Smooth muscle cell (in vitro differentiated cells): Measurements from ENCODE around the gene NMB. TPM values are rescaled to one million over a fixed set of nuclear protein-coding genes. Genes with fewer than 3 reads are reported as not detected.

Experiments
- DNase-seq: peaks from one replicate; lab custom pipeline; 2025; ENCODE audit not compliant: unreplicated experiment; lab: John Stamatoyannopoulos, UW
- H2AFZ ChIP-seq: fragments of 200-600 bp; sonication (generic); 2 replicates; pipeline ENCODE4 v1.6.0; 2016; ENCODE audit warnings: antibody characterized with exemption, low read depth, mild to moderate bottlenecking
- H3F3A ChIP-seq: fragments of 200-600 bp; sonication (generic); 2 replicates; pipeline ENCODE4 v1.6.0; 2017; ENCODE audit warnings: antibody characterized with exemption, low read depth
- H3K27ac ChIP-seq: fragments of 200-600 bp; sonication (generic); 2 replicates; pipeline ENCODE4 v1.5.1; 2016; ENCODE audit warnings: low read depth, mild to moderate bottlenecking
- H3K27me3 ChIP-seq: fragments of 200-600 bp; sonication (generic); 2 replicates; pipeline ENCODE4 v1.6.1; 2016; ENCODE audit warnings: low read depth, mild to moderate bottlenecking
- H3K36me3 ChIP-seq: fragments of 200-600 bp; sonication (generic); 2 replicates; pipeline ENCODE4 v1.5.1; 2016; ENCODE audit warnings: low read depth
- H3K4me1 ChIP-seq: fragments of 200-600 bp; sonication (generic); 2 replicates; pipeline ENCODE4 v1.5.1; 2016; ENCODE audit warnings: low read depth
- H3K4me2 ChIP-seq: fragments of 200-600 bp; sonication (generic); 2 replicates; pipeline ENCODE4 v1.6.0; 2016; ENCODE audit warnings: mild to moderate bottlenecking
- H3K4me3 ChIP-seq: fragments of 200-600 bp; sonication (generic); 2 replicates; pipeline ENCODE4 v1.5.1; 2016; ENCODE audit warnings: mild to moderate bottlenecking
- H3K79me2 ChIP-seq: fragments of 200-600 bp; sonication (generic); 2 replicates; pipeline ENCODE4 v1.6.0; 2016; ENCODE audit warnings: low read depth, mild to moderate bottlenecking
- H3K9ac ChIP-seq: fragments of 200-600 bp; sonication (generic); 2 replicates; pipeline ENCODE4 v1.6.0; 2016; ENCODE audit warnings: low read depth
- H3K9me3 ChIP-seq: fragments of 200-600 bp; sonication (generic); replicated peaks from 2 replicates; pipeline ENCODE4 v1.5.1; 2016; ENCODE audit warnings: low read depth
- H4K20me1 ChIP-seq: fragments of 200-600 bp; sonication (generic); 2 replicates; pipeline ENCODE4 v1.6.0; 2016; ENCODE audit warnings: low read depth
- whole genome bisulfite sequencing: methylation state at CpG from one replicate; pipeline ENCODE4 v1.1.7; 2016; ENCODE audit warnings: low lambda C conversion rate; 5-methylcytosine and 5-hydroxymethylcytosine counted together
- polyA plus RNA-seq: library from polyadenylated mRNA; unstranded; fragments of >200 nt; fragmentation: Nextera tagmentation; extraction: Ambion mirVana; gene quantifications from 2 replicates; pipeline ENCODE4 v1.2.1, GENCODE V29; 2016
- total RNA-seq: library from RNA; depleted of rRNA; stranded (reverse); fragments of >200 nt; gene quantifications from 2 replicates; pipeline ENCODE4 v1.2.3, GENCODE V29; 2014
- TF ChIP-seq, protein P1 (sequence below): fragments of 200-600 bp; sonication (generic); IDR thresholded peaks from 2 replicates; pipeline ENCODE4 v1.5.1; 2017; ENCODE audit warnings: borderline replicate concordance, mild to moderate bottlenecking, antibody characterized with exemption; ENCODE audit not compliant: insufficient read depth, poor library complexity, severe bottlenecking

NMB gene
- total and polyA plus RNA-seq, 2 experiments from 2014 or later, result 2.1 to 6.5 TPM

GRCh38 chr15:84609818-84610525, 48.0 kb downstream of the NMB start:
- H3K27me3 ChIP-seq, result no peaks in the 10 kb centered on the region
- no peak overlapping the region for H2AFZ ChIP-seq
- no peak for DNase-seq
- peaks cover 44% of the 10 kb centered on the region for H3K79me2 ChIP-seq
- no peaks in the 10 kb centered on the region for H3K9me3 ChIP-seq
- no peaks in the 10 kb centered on the region for H3K4me1 ChIP-seq
- no peak overlapping the region for H3K9ac ChIP-seq
- H3K36me3 ChIP-seq, result no peaks in the 10 kb centered on the region
- peaks cover 98% of the 10 kb centered on the region for H4K20me1 ChIP-seq
- WGBS, result 97% methylated on average over 11 of the region's 11 CpGs
- H3K4me2 ChIP-seq, result no peak overlapping the region
- H3K4me3 ChIP-seq, result no peak overlapping the region
- TF ChIP-seq, protein P1, sequence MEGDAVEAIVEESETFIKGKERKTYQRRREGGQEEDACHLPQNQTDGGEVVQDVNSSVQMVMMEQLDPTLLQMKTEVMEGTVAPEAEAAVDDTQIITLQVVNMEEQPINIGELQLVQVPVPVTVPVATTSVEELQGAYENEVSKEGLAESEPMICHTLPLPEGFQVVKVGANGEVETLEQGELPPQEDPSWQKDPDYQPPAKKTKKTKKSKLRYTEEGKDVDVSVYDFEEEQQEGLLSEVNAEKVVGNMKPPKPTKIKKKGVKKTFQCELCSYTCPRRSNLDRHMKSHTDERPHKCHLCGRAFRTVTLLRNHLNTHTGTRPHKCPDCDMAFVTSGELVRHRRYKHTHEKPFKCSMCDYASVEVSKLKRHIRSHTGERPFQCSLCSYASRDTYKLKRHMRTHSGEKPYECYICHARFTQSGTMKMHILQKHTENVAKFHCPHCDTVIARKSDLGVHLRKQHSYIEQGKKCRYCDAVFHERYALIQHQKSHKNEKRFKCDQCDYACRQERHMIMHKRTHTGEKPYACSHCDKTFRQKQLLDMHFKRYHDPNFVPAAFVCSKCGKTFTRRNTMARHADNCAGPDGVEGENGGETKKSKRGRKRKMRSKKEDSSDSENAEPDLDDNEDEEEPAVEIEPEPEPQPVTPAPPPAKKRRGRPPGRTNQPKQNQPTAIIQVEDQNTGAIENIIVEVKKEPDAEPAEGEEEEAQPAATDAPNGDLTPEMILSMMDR, result no peak
- H3F3A ChIP-seq, result no peaks in the 10 kb centered on the region
- H3K27ac ChIP-seq, result no peak overlapping the region

GRCh38 chr15:84608707-84609284, 49.2 kb downstream of the NMB start:
- Histone ChIP-seq H3K79me2 (peaks cover 44% of the 10 kb centered on the region), H3F3A (no peaks in the 10 kb centered on the region), H3K9me3 (no peaks in the 10 kb centered on the region), H3K4me2 (no peak overlapping the region), H2AFZ (no peak overlapping the region), H3K27ac (no peak overlapping the region), H3K27me3 (no peaks in the 10 kb centered on the region), H3K9ac (no peak overlapping the region), H3K4me1 (no peaks in the 10 kb centered on the region), H3K36me3 (no peaks in the 10 kb centered on the region), H4K20me1 (peaks cover 97% of the 10 kb centered on the region), H3K4me3 (no peak overlapping the region)
- TF ChIP-seq, protein P1, result no peak
- DNase-seq, result no peak
- WGBS, result 77% methylated on average over 1 of the region's 1 CpG

DNA sequence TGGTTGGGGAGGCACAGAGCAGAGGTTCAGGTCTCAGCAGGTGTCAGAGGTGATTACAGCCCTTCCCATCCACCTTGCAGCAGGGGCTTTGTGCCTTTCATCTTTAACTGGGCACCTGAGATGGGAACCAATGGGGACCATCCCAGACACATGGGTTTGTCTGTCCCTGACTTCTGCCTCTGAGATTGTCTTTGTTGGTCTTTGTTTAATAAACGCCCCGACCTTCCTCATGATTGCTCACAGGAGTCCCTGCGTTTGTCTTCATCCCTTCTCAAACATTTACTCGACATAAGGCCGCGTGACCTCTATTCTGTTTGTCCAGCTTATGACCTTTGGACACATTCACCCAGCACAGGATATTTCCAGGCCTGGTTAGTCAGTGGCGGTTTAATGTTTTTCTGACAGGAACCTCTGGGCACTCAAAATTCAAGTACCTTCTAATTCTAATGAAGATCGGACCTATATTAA, 51.3 kb downstream of the NMB start:
- Histone ChIP-seq H3K79me2 (peaks cover 35% of the 10 kb centered on the region), H3K4me1 (peaks cover 1% of the 10 kb centered on the region), H3K9me3 (no peaks in the 10 kb centered on the region), H2AFZ (no peak overlapping the region), H4K20me1 (peaks cover 94% of the 10 kb centered on the region), H3K36me3 (no peaks in the 10 kb centered on the region), H3K27ac (no peak overlapping the region), H3K9ac (no peak overlapping the region), H3K4me3 (no peak overlapping the region), H3F3A (no peaks in the 10 kb centered on the region), H3K27me3 (no peaks in the 10 kb centered on the region), H3K4me2 (no peak overlapping the region)
- TF ChIP-seq, protein P1, result no peak
- WGBS, result 94% methylated on average over 8 of the region's 8 CpGs
- no peak for DNase-seq
